Stimulated activated CD4-positive, alpha-beta T cell treated with anti-CD3 and anti-CD28 coated beads, Interleukin-4, amount 100 ng/mL, for 1 hour (primary cell): ENCODE results near the gene PACS1.
"Not testable (repeated sequence)": the region's sequence is repeated elsewhere in the genome, so short reads cannot be mapped to it uniquely, and the experiment has no call there.

ENCODE experiments used
- DNase-seq: peaks from one replicate; pipeline ENCODE4 v3.0.0-alpha.2; 2020

PACS1 gene

GRCh38 chr11:66069715-66070603 is at the start of gene PACS1:
PACS1 (plus strand) TSS chr11:66070272; CDS start chr11:66070487, 215 bp downstream.
- peak; percentile 73 for DNase-seq

GRCh38 chr11:66020618-66021357 is 49.3 kb upstream of the PACS1 start:
- DNase-seq = no peak

- peak; percentile 83 for DNase-seq
These were observed 47.5 kb upstream of the PACS1 start for GRCh38 chr11:66022401-66023185.

GRCh38 chr11:66023186-66023440 is 47.0 kb upstream of the PACS1 start:
- not testable (repeated sequence) for DNase-seq

GRCh38 chr11:66026017-66026529 is 44.0 kb upstream of the PACS1 start, which contains the start of gene CATSPER1:
CATSPER1 (minus strand) TSS chr11:66026479; CDS start chr11:66026379, 100 bp downstream.
- no peak for DNase-seq

- DNase-seq = no peak
These were observed 36.9 kb upstream of the PACS1 start for GRCh38 chr11:66032957-66033735.

- DNase-seq = no peak
These were observed 34.3 kb upstream of the PACS1 start for GRCh38 chr11:66035653-66036333.

GRCh38 chr11:66036334-66036710 is 33.8 kb upstream of the PACS1 start:
- DNase-seq = no peak

GRCh38 chr11:66037327-66037726 is 32.7 kb upstream of the PACS1 start:
- no peak for DNase-seq

GRCh38 chr11:66039765-66040164 is 30.3 kb upstream of the PACS1 start:
- DNase-seq = no peak

GRCh38 chr11:66042227-66042995 is 27.7 kb upstream of the PACS1 start:
- no peak for DNase-seq

- DNase-seq = no peak
These were observed 26.8 kb upstream of the PACS1 start for GRCh38 chr11:66042996-66043906.

GRCh38 chr11:66044757-66045156 is 25.3 kb upstream of the PACS1 start:
- DNase-seq = no peak

GRCh38 chr11:66045177-66045639 is 24.9 kb upstream of the PACS1 start:
- peak; percentile 83 for DNase-seq

- DNase-seq = no peak
These were observed 23.2 kb upstream of the PACS1 start for GRCh38 chr11:66046901-66047300.

GRCh38 chr11:66047541-66048365 is 22.3 kb upstream of the PACS1 start:
- DNase-seq = no peak

- DNase-seq = no peak
These were observed 21.3 kb upstream of the PACS1 start, which contains the start of gene GAL3ST3 for GRCh38 chr11:66048547-66049323. GAL3ST3 (minus strand) TSS chr11:66049161; CDS start chr11:66045415, 3,746 bp downstream.
